Measurements from ENCODE around the gene CAPN10. TPM values are rescaled to one million over a fixed set of nuclear protein-coding genes. Genes with fewer than 3 reads are reported as not detected.

CAPN10 gene
- total and polyA plus RNA-seq, 8 donors = 20.8 to 36.6 (median 28.2) TPM

- DNase-seq (no peak), ATAC-seq (no peak)
- Histone ChIP-seq H3K9me3 (no peaks in the 10 kb centered on the region), H3K27ac (no peak overlapping the region), H3K4me3 (peak overlapping the region; percentile 96 to 98), H3K4me1 (peaks cover 23 to 44% of the 10 kb centered on the region in 2 donors), H3K27me3 (no peaks in the 10 kb centered on the region), H3K36me3 (peaks cover 0 to 39% of the 10 kb centered on the region in 2 donors)
- intact Hi-C loops (cut with DNase I) = no loop called here
- TF ChIP-seq CTCF (IDR thresholded peaks at IDR 0.05) = no peak
Observed at GRCh38 chr2:240588006-240588655, 1.6 kb downstream of the CAPN10 start.

DNA sequence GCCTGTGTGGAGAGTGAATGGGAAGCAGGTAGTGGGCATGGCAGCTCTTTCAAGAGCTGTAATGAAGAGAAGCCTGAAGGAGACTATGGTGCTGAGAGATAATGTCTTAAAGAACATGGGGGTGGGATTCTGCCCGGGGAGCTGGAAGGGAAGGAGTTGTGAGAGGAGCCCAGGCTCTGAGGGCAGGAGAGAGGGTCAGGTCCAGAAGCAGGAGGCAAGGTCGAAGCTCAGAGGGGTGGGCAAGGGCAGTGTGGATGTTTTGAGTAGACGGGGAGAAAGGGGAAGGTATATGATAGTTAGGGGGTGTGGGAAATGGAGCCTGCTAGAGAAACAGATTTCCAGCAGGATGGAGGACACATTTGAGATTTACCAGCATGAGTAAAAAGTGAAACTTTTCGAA is 2.1 kb downstream of the CAPN10 start:
- intact Hi-C loops (cut with DNase I) = no loop called here
- no peaks in the 10 kb centered on the region for H3K27me3 ChIP-seq
- TF ChIP-seq CTCF (IDR thresholded peaks at IDR 0.05) = no peak
- no peak overlapping the region for H3K27ac ChIP-seq
- peaks cover 0 to 44% of the 10 kb centered on the region in 2 donors for H3K36me3 ChIP-seq
- DNase-seq (no peak), ATAC-seq (no peak)
- H3K4me1 ChIP-seq = peaks cover 23 to 40% of the 10 kb centered on the region in 2 donors
- H3K4me3 ChIP-seq = no peak overlapping the region
- no peaks in the 10 kb centered on the region for H3K9me3 ChIP-seq

DNA sequence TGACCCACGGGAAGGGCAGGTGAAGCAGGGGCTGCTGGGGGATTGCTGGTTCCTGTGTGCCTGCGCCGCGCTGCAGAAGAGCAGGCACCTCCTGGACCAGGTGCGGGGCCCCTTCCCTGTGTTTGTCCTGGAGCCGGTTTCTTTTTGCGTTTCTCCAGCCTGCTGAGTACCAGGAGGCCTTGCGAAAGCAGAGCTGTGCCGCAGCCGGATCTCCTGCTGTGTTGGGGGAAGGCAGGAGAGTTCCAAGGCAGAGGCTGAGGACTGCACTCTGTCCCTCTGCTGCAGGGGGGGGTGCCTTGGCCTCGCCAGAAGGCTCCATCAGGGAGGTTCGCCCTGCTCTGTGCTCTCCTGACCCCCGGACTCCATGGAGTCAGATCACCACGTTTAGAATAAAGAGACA is 2.8 kb downstream of the CAPN10 start:
- Histone ChIP-seq H3K4me1 (peaks cover 23 to 33% of the 10 kb centered on the region in 2 donors), H3K27ac (no peak overlapping the region), H3K36me3 (peaks cover 0 to 51% of the 10 kb centered on the region in 2 donors), H3K9me3 (no peaks in the 10 kb centered on the region), H3K4me3 (no peak overlapping the region), H3K27me3 (no peaks in the 10 kb centered on the region)
- intact Hi-C loops (cut with DNase I) = no loop called here
- ATAC-seq = no peak
- no peak for TF ChIP-seq CTCF (IDR thresholded peaks at IDR 0.05)
- peak in 1 of 4 donors; percentile 45 for DNase-seq

- Histone ChIP-seq H3K4me1 (peaks cover 19 to 27% of the 10 kb centered on the region in 2 donors), H3K9me3 (no peaks in the 10 kb centered on the region), H3K36me3 (peaks cover 0 to 56% of the 10 kb centered on the region in 2 donors), H3K4me3 (no peak overlapping the region), H3K27ac (no peak overlapping the region), H3K27me3 (no peaks in the 10 kb centered on the region)
- DNase-seq (no peak), ATAC-seq (no peak)
- intact Hi-C loops (cut with DNase I) = no loop called here
- TF ChIP-seq CTCF (IDR thresholded peaks at IDR 0.05) = no peak
Observed at GRCh38 chr2:240589850-240590525, 3.5 kb downstream of the CAPN10 start.

DNA sequence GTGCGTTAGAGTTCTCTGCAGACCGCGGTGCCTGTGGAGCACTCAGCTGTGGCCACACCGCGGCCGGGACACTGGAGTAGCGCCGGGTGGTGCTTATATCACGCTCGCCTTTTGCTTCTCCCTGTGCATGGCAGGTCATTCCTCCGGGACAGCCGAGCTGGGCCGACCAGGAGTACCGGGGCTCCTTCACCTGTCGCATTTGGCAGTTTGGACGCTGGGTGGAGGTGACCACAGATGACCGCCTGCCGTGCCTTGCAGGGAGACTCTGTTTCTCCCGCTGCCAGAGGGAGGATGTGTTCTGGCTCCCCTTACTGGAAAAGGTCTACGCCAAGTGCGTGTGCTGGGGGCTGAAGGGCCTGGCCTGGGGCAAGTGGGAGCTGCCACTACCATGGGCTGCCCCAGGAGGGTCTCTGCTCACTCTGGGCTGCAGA is 4.2 kb downstream of the CAPN10 start:
- Histone ChIP-seq H3K9me3 (no peaks in the 10 kb centered on the region), H3K27ac (no peak overlapping the region), H3K27me3 (no peaks in the 10 kb centered on the region), H3K36me3 (peaks cover 0 to 63% of the 10 kb centered on the region in 2 donors), H3K4me1 (peaks cover 13 to 20% of the 10 kb centered on the region in 2 donors), H3K4me3 (no peak overlapping the region)
- no peak for DNase-seq
- intact Hi-C loops (cut with DNase I) = no loop called here
- no peak for ATAC-seq
- no peak for TF ChIP-seq CTCF (IDR thresholded peaks at IDR 0.05)
